ENCODE measurements around the gene TNIK. TPM values are rescaled to one million over a fixed set of nuclear protein-coding genes. Genes with fewer than 3 reads are reported as not detected.

The TNIK gene
- total RNA-seq, 1 donor from 2014 or later, result 1.5 TPM

- Mint-ChIP-seq H3K9me3 (ENCODE audit: unreplicated experiment) (no peaks in the 10 kb centered on the region), H3K4me1 (ENCODE audit: low read depth, unreplicated experiment) (no peaks in the 10 kb centered on the region), H3K27ac (ENCODE audit: unreplicated experiment) (no peak overlapping the region), H3K27me3 (ENCODE audit: unreplicated experiment) (no peaks in the 10 kb centered on the region), H3K4me3 (ENCODE audit: unreplicated experiment) (no peak overlapping the region), H3K36me3 (ENCODE audit: unreplicated experiment) (no peaks in the 10 kb centered on the region)
- DNase-seq, result no peak
- no peak for TF ChIP-seq CTCF (IDR thresholded peaks at IDR 0.05; ENCODE audit: partially characterized antibody, unreplicated experiment)
These were observed 47.7 kb downstream of the TNIK start for GRCh38 chr3:171412473-171412872.

GRCh38 chr3:171412054-171412453, 48.2 kb downstream of the TNIK start:
- no peak overlapping the region for H3K27ac Mint-ChIP-seq (ENCODE audit: unreplicated experiment)
- H3K4me3 Mint-ChIP-seq (ENCODE audit: unreplicated experiment), result no peak overlapping the region
- H3K36me3 Mint-ChIP-seq (ENCODE audit: unreplicated experiment), result no peaks in the 10 kb centered on the region
- DNase-seq, result no peak
- H3K4me1 Mint-ChIP-seq (ENCODE audit: low read depth, unreplicated experiment), result no peaks in the 10 kb centered on the region
- no peaks in the 10 kb centered on the region for H3K27me3 Mint-ChIP-seq (ENCODE audit: unreplicated experiment)
- H3K9me3 Mint-ChIP-seq (ENCODE audit: unreplicated experiment), result no peaks in the 10 kb centered on the region
- TF ChIP-seq CTCF (IDR thresholded peaks at IDR 0.05; ENCODE audit: partially characterized antibody, unreplicated experiment), result no peak

GRCh38 chr3:171410186-171410585, 50.0 kb downstream of the TNIK start:
- Mint-ChIP-seq H3K27ac (ENCODE audit: unreplicated experiment) (no peak overlapping the region), H3K36me3 (ENCODE audit: unreplicated experiment) (no peaks in the 10 kb centered on the region), H3K27me3 (ENCODE audit: unreplicated experiment) (no peaks in the 10 kb centered on the region), H3K4me3 (ENCODE audit: unreplicated experiment) (no peak overlapping the region), H3K4me1 (ENCODE audit: low read depth, unreplicated experiment) (no peaks in the 10 kb centered on the region), H3K9me3 (ENCODE audit: unreplicated experiment) (peaks cover 5% of the 10 kb centered on the region)
- TF ChIP-seq CTCF (IDR thresholded peaks at IDR 0.05; ENCODE audit: partially characterized antibody, unreplicated experiment), result no peak
- no peak for DNase-seq

- TF ChIP-seq CTCF (IDR thresholded peaks at IDR 0.05; ENCODE audit: partially characterized antibody, unreplicated experiment), result no peak
- no peak for DNase-seq
- Mint-ChIP-seq H3K9me3 (ENCODE audit: unreplicated experiment) (peaks cover 5% of the 10 kb centered on the region), H3K4me3 (ENCODE audit: unreplicated experiment) (no peak overlapping the region), H3K36me3 (ENCODE audit: unreplicated experiment) (no peaks in the 10 kb centered on the region), H3K4me1 (ENCODE audit: low read depth, unreplicated experiment) (no peaks in the 10 kb centered on the region), H3K27me3 (ENCODE audit: unreplicated experiment) (peaks cover 1% of the 10 kb centered on the region), H3K27ac (ENCODE audit: unreplicated experiment) (no peak overlapping the region)
These were observed 52.4 kb downstream of the TNIK start for GRCh38 chr3:171407759-171408158.

- Mint-ChIP-seq H3K27me3 (ENCODE audit: unreplicated experiment) (peaks cover 1% of the 10 kb centered on the region), H3K27ac (ENCODE audit: unreplicated experiment) (no peak overlapping the region), H3K9me3 (ENCODE audit: unreplicated experiment) (peaks cover 5% of the 10 kb centered on the region), H3K4me3 (ENCODE audit: unreplicated experiment) (no peak overlapping the region), H3K4me1 (ENCODE audit: low read depth, unreplicated experiment) (peaks cover 6% of the 10 kb centered on the region), H3K36me3 (ENCODE audit: unreplicated experiment) (no peaks in the 10 kb centered on the region)
- no peak for TF ChIP-seq CTCF (IDR thresholded peaks at IDR 0.05; ENCODE audit: partially characterized antibody, unreplicated experiment)
- DNase-seq, result no peak
These were observed 55.7 kb downstream of the TNIK start for GRCh38 chr3:171404376-171404967.

Data from glutamatergic neuron (in vitro differentiated cells).